GOT3 (cell line): ENCODE data around the gene OXGR1.
"Not testable (repeated sequence)": the region's sequence is repeated elsewhere in the genome, so short reads cannot be mapped to it uniquely, and the experiment has no call there.

ENCODE experiments used
- DNase-seq: peaks from one replicate; lab custom pipeline; 2025; ENCODE audit warnings: mixed read lengths; lab: John Stamatoyannopoulos, UW

Gene OXGR1

GRCh38 chr13:96994017-96994857, at the start of gene OXGR1:
Gene OXGR1, minus strand, starts transcription at chr13:96994476. Its CDS starts 6,717 bp downstream, at chr13:96987759.
- DNase-seq, result peak; percentile 86

- DNase-seq, result no peak
Measured at GRCh38 chr13:97043302-97043701, 49.0 kb upstream of the OXGR1 start.

DNA sequence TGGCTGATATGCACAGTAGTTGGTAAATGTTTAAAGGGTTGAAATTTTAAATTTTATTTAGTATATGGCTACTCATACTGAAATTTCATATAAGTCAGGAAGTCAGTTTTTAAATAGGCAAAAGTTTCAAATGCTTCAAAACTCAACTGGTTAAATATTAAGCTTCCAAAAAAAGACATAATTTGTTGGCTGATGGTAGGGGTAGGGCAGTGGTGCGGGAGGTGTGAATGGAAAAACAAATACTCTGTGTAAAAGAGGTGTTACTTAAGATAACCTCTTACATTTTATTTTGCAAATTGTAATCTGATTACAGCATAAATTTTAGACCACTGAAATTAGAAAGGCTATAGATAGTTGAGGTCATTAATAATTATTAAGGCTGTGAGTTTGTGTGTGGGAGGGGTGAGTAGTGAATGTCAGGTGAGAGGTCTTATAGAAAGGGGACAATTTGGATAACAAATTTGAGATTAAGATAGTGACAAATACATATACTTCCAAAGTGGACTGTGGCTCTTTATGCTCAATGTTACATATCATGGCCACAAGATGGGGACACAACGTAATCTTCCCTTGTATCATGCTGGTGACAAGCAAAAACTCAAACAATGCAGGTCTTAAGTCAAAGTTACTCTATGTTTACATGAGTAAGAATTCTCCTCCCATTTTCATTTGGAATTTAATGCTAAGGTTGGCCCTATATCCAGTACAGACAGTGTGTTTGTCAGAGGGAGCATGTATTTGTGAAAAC, 36.6 kb upstream of the OXGR1 start:
- no peak for DNase-seq

GRCh38 chr13:97028441-97029299, 34.4 kb upstream of the OXGR1 start:
- peak; percentile 98 for DNase-seq

DNA sequence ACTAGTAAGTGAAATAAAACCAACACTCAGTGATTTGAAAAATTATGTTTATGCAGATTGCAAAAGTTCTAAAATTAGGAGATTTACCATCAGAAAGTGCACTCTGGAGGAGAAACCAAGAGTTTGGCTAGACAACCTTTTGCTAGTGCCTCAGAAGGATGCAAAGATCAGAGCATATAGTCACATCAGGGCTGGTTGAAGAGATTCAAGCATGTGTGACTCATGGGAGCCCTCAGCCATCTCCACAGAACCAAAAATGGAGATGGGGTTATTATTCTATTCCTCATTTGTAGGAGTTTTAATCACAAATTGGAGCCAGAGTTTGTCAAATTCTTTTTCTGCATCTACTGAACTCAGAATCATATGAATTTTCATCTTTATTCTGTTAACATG, 32.9 kb upstream of the OXGR1 start:
- no peak for DNase-seq

GRCh38 chr13:97026531-97027161, 32.4 kb upstream of the OXGR1 start:
- DNase-seq, result no peak

DNA sequence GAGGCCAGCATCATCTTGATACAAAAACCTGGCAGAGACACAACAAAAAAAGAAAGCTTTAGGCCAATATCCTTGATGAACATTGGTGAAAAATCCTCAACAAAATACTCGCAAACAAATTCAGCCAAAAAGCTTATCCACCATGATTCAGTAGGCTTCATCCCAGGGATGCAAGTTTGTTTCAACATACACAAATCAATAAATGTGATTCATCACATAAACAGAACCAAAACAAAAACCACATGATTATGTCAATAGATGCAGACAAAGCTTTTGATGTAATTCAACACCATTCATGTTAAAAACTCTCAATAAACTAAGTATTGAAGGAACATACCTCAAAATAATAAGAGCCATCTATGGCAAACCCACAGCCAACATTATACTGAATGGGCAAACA, 29.5 kb upstream of the OXGR1 start:
- DNase-seq, result not testable (repeated sequence)

DNA sequence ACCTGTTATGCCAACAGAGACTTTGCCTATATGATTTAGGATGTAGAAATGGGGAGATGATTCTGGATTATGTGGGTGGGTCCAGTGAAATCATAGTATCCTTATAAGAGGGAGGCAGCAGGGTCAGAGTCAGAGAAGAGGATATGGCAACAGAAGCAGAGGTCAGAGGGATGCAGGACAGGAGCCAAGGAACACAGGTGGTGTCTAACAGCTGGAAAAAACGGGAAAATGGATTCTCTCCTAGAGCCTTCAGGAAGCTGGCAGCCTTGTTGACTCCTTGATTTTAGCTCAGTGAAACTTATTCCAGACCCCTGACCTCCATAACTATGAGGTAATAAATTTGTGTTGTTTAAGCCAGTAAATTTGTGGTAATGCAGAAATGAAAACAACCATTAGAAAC, 28.8 kb upstream of the OXGR1 start:
- no peak for DNase-seq

- DNase-seq, result no peak
Measured at GRCh38 chr13:97021241-97021640, 27.0 kb upstream of the OXGR1 start.

GRCh38 chr13:97020689-97021240, 26.5 kb upstream of the OXGR1 start:
- no peak for DNase-seq

- DNase-seq, result no peak
Measured at GRCh38 chr13:97020194-97020593, 25.9 kb upstream of the OXGR1 start.

GRCh38 chr13:97019236-97019635, 25.0 kb upstream of the OXGR1 start:
- DNase-seq, result no peak

DNA sequence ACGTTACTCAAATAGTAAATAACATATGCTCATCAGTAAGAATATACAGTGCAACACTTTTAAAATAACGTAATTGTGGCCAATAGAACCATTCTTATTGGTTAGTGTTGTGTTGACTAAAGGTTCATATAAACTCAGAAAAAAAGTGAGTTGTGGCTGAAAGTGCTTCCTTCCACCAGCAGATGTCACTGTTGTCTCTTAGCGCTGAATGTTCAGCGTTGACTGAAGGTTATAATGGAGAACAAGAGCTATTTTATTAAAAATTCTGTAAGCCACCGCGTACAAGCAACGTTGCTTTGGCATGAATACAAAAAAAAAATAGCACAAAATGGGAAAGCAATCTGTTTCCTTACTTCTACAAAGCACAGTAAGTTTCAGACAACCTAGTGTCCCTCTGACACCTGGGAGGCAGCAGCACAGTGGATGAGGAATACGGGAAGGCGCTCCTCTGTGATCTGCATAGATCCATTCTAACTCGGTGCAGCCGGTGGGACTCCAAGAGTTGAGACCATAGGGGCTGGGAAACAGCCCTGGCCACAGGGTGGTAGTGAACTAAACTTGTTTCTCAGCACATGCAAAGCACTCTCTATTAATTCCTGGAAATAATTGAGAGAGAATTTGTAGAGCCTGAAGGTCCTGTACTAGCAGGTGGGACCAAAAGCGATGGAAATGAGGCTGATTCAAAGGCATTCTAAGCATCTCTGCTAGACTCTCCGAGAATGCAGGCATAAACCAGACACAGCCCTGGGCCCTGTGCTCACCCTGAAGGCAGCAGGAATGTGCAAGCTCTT, 23.9 kb upstream of the OXGR1 start:
- peak; percentile 81 for DNase-seq

DNA sequence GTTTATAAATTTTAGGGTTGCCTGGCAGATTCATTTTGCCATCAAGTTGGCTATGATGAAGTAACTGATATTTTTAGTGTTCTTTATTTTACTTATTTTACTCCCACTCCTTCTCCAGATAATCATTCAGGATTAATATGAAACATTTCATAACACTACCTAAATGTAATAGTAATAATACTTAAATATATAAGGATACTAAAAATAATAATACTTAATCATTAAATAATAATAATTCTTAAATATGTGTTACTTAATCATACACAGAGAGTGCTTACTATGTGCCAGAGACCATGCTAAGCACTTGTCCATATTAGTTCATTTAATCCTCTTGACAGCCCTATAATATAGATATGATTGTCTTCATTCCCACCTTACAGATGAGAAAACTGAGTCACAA, 23.0 kb upstream of the OXGR1 start:
- no peak for DNase-seq

DNA sequence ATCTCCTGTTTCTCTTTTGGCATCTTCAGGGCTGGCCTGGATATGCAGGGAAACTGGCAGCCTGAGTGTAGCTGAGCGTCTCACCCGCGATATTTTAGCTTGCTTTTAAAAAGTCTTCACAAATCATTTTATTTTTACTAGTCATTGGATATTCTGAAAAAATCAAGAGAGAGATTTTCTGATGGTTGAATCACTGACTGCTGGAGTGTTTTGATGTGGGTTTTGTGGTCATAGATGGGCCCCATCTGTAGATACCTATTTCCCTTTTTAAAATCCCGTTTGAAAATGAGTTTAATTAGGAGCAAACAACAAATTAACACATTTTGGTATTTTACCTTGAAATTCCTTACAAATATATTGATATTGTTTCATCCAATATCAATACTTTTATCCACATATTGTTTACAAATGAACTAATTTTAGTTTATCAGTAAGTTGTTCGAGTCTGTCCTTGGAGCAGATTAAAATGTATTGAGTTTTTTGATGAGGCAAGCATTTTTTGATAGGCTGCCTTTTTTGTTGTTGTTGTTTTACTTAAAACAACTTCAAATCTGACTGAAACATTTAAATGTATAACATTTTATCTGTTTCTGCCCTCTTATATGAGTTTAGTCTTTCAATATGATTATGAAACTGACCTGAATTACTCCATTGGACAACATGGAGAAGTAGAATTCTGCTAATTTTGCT, 21.5 kb upstream of the OXGR1 start:
- no peak for DNase-seq

GRCh38 chr13:97012251-97013048, 18.2 kb upstream of the OXGR1 start:
- no peak for DNase-seq

DNA sequence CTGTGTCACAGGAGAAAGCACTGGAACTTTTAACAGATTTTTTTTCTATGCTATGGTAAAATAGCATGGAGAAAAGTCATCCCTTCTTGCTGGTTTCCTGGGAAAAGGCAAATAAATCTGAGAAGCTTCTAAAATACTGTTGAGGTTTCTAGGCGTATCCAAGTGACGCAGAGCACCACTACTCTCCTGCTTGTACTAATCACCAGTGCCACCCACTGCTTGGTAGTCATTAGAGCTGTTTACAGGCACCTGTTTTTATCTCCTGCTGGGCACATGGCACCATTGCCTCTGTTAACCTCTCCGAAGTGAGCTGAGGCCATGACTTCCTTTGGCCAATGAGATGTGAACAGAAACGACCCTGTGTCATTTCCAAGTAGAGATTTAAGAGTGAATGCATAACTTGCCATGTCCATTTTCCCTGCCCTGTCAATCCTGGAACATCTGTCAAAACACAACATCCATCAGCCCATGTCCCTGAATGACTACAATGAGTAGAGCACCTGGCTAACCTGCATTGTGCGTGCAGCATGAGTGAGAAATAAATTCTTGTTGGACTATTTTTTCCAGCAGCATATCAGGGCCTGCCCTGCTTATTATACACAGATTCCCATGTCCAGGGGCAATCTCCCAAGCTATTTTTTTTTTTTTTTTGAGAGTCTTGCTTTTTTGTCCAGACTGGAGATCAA, 17.3 kb upstream of the OXGR1 start:
- DNase-seq, result no peak

DNA sequence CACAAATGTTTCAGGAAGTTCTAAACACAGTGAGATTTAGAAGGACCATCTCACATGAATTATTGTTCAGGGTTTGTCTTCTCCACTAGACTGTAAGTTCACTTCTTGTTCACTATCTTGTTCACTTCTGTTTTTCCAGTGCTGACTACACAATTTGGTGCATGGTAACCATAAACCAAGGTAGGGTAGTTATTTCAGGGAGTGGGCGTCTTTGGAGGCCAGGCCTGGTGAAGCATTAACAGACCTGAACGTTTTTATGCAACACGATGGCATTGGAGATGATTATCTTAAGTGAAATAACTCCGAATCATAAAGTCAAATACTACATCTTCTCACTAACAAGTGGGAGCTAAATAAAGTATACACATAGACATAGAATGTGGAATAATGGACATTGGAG, 14.4 kb upstream of the OXGR1 start:
- no peak for DNase-seq
